Lower lobe of right lung (tissue), 2 donors: Measurements from ENCODE around the gene ENPP1. TPM values are rescaled to one million over a fixed set of nuclear protein-coding genes. Genes with fewer than 3 reads are reported as not detected.

ENCODE experiments used
- ATAC-seq, 2 donors: fragments of 200-7000 bp; cut with Tn5 transposase; one replicate each; pipeline ENCODE4 v1.9.1; 2020 to 2022; ENCODE audit warnings: mild to moderate bottlenecking in 2 of 2, moderate library complexity in 2 of 2
- DNase-seq: peaks from one replicate; pipeline ENCODE4 v3.0.0-alpha.2; 2020
- H3K27ac ChIP-seq: fragments of 200-600 bp; one replicate; pipeline ENCODE4 v1.8.0; 2022
- H3K27me3 ChIP-seq: fragments of 200-600 bp; one replicate; pipeline ENCODE4 v1.8.0; 2022; ENCODE audit warnings: low read depth
- H3K36me3 ChIP-seq: fragments of 200-600 bp; one replicate; pipeline ENCODE4 v1.8.0; 2022; ENCODE audit warnings: mild to moderate bottlenecking
- H3K4me1 ChIP-seq: fragments of 200-600 bp; one replicate; pipeline ENCODE4 v1.8.0; 2022
- H3K4me3 ChIP-seq: fragments of 200-600 bp; one replicate; pipeline ENCODE4 v1.8.0; 2022; ENCODE audit warnings: mild to moderate bottlenecking
- H3K9me3 ChIP-seq: fragments of 200-600 bp; one replicate; pipeline ENCODE4 v1.8.0; 2022
- intact Hi-C: fragments of 100-400 bp; cut with DNase I; formaldehyde crosslinking; loops from one replicate; pipeline ENCODE4 v1.11.0; 2022
- total RNA-seq: library from RNA; stranded (reverse); fragmentation: NEBNext Ultra II Directional; extraction: Animal tissue kit (Norgen Biotek cat#: 25700); gene quantifications from one replicate; pipeline ENCODE4 v1.2.1, GENCODE V29; 2021
- TF ChIP-seq, protein P1 (sequence below): fragments of 200-600 bp; IDR thresholded peaks from one replicate; pipeline ENCODE4 v1.8.0; 2022; ENCODE audit warnings: antibody characterized with exemption, mild to moderate bottlenecking
- donor health status: DM: no; HTN: yes; CAD: no; lungs with severe emphysema.

Gene ENPP1
- total RNA-seq, 1 donor from 2014 or later = 3.3 TPM

- DNase-seq (no peak), ATAC-seq (no peak)
- Histone ChIP-seq H3K4me1 (no peaks in the 10 kb centered on the region), H3K4me3 (no peak overlapping the region), H3K27me3 (no peaks in the 10 kb centered on the region), H3K27ac (no peak overlapping the region), H3K9me3 (no peaks in the 10 kb centered on the region), H3K36me3 (no peaks in the 10 kb centered on the region)
- TF ChIP-seq, protein P1, sequence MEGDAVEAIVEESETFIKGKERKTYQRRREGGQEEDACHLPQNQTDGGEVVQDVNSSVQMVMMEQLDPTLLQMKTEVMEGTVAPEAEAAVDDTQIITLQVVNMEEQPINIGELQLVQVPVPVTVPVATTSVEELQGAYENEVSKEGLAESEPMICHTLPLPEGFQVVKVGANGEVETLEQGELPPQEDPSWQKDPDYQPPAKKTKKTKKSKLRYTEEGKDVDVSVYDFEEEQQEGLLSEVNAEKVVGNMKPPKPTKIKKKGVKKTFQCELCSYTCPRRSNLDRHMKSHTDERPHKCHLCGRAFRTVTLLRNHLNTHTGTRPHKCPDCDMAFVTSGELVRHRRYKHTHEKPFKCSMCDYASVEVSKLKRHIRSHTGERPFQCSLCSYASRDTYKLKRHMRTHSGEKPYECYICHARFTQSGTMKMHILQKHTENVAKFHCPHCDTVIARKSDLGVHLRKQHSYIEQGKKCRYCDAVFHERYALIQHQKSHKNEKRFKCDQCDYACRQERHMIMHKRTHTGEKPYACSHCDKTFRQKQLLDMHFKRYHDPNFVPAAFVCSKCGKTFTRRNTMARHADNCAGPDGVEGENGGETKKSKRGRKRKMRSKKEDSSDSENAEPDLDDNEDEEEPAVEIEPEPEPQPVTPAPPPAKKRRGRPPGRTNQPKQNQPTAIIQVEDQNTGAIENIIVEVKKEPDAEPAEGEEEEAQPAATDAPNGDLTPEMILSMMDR = no peak
- intact Hi-C loops = no loop called here
Measured at GRCh38 chr6:131763749-131764148, 44.1 kb upstream of the ENPP1 start.

DNA sequence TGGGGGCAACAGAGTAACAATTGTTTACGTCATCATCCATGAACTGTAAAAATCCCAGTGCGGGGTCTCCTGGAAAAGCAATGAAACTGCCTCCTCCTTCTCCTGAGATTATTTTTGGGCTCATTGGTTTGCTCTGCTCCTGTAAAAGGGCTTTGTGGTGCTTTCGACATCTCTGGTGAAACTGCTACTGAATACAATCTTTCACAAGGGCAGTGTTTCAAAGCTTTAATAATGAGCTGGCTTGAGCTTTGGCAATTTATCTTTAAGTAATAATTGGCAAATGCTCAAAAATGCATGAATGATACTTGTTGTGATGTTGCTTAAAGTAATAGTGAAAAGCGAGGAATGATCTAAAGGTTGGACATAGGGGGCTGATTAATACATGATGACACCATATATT lies 43.5 kb upstream of the ENPP1 start:
- no peak overlapping the region for H3K4me3 ChIP-seq
- no peaks in the 10 kb centered on the region for H3K9me3 ChIP-seq
- TF ChIP-seq, protein P1 = no peak
- no peaks in the 10 kb centered on the region for H3K4me1 ChIP-seq
- ATAC-seq (no peak), DNase-seq (no peak)
- no peaks in the 10 kb centered on the region for H3K36me3 ChIP-seq
- H3K27me3 ChIP-seq = no peaks in the 10 kb centered on the region
- intact Hi-C loops = no loop called here
- H3K27ac ChIP-seq = no peak overlapping the region

GRCh38 chr6:131765081-131765803 lies 42.6 kb upstream of the ENPP1 start:
- DNase-seq (no peak), ATAC-seq (no peak)
- Histone ChIP-seq H3K4me1 (no peaks in the 10 kb centered on the region), H3K27me3 (no peaks in the 10 kb centered on the region), H3K36me3 (no peaks in the 10 kb centered on the region), H3K9me3 (no peaks in the 10 kb centered on the region), H3K4me3 (no peak overlapping the region), H3K27ac (no peak overlapping the region)
- intact Hi-C loops = no loop called here
- TF ChIP-seq, protein P1 = no peak

DNA sequence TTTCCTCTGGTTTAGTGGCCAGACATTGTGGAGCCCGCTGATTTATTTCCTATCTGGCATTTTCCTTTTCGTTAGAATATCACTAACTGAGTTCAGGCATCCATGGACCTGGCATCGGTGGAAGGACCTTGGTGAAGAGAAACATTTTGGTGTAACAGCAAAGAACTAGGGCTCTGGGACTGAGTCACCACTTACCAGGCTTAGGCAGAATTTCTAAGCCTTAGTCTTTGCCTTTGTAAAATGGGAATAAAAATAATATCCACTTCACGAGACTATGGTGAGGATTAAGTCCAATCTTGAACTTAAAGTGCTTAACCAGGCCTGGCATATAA lies 42.0 kb upstream of the ENPP1 start:
- no peak for ATAC-seq
- Histone ChIP-seq H3K36me3 (no peaks in the 10 kb centered on the region), H3K27me3 (no peaks in the 10 kb centered on the region), H3K9me3 (no peaks in the 10 kb centered on the region), H3K4me1 (no peaks in the 10 kb centered on the region), H3K27ac (no peak overlapping the region), H3K4me3 (no peak overlapping the region)
- no peak for DNase-seq
- intact Hi-C loops = no loop called here
- TF ChIP-seq, protein P1 = no peak

DNA sequence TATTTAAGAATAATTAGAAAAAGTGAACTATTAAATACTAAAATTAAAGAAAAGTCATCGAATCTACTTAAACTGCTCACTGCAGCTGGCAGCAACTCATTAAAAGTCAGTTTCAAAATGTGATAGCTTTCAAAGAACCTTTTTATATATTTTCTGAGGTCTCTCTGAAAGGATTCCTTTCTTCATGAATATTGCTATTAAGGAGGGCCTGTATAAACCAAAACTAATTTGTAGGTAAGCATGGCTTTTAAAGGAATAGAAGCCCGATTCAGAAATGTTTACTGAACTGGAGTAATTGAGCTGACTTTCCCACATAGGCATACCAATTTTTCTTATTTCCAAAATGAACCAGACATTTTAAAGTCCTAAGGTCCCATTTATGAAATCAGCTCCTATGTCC lies 41.2 kb upstream of the ENPP1 start:
- no peak for DNase-seq
- Histone ChIP-seq H3K4me3 (no peak overlapping the region), H3K27ac (no peak overlapping the region), H3K4me1 (no peaks in the 10 kb centered on the region), H3K9me3 (no peaks in the 10 kb centered on the region), H3K36me3 (no peaks in the 10 kb centered on the region), H3K27me3 (no peaks in the 10 kb centered on the region)
- intact Hi-C loops = no loop called here
- no peak for ATAC-seq
- TF ChIP-seq, protein P1 = no peak
